ENCODE results near the gene CAMKV.

Gene CAMKV

GRCh38 chr3:49844464-49845183 is 25.1 kb downstream of the CAMKV start:
- no peaks in the 10 kb centered on the region for H3K27me3 ChIP-seq (ENCODE audit: control insufficient read depth, insufficient read depth, low read length)
- no peaks in the 10 kb centered on the region for H3K36me3 ChIP-seq (ENCODE audit: control insufficient read depth, insufficient read depth, low read length)
- no peaks in the 10 kb centered on the region for H3K4me1 ChIP-seq
- H3K9me3 ChIP-seq (ENCODE audit: control insufficient read depth, low read length), result no peaks in the 10 kb centered on the region
- no peak overlapping the region for H3K27ac ChIP-seq
- no peak overlapping the region for H3K4me2 ChIP-seq (ENCODE audit: low read length)
- no peak overlapping the region for H3K4me3 ChIP-seq (ENCODE audit: low read depth, low read length)
- no peaks in the 10 kb centered on the region for H3K79me2 ChIP-seq
- TF ChIP-seq CTCF (IDR thresholded peaks at IDR 0.05), result no peak
- H3K9ac ChIP-seq, result no peak overlapping the region
- H2AFZ ChIP-seq, result no peak overlapping the region

GRCh38 chr3:49842843-49843517 is 26.7 kb downstream of the CAMKV start:
- H3K4me2 ChIP-seq (ENCODE audit: low read length), result no peak overlapping the region
- no peaks in the 10 kb centered on the region for H3K4me1 ChIP-seq
- no peak overlapping the region for H3K27ac ChIP-seq
- H3K27me3 ChIP-seq (ENCODE audit: control insufficient read depth, insufficient read depth, low read length), result no peaks in the 10 kb centered on the region
- no peak overlapping the region for H3K4me3 ChIP-seq (ENCODE audit: low read depth, low read length)
- H3K9me3 ChIP-seq (ENCODE audit: control insufficient read depth, low read length), result no peaks in the 10 kb centered on the region
- no peak overlapping the region for H3K9ac ChIP-seq
- no peaks in the 10 kb centered on the region for H3K36me3 ChIP-seq (ENCODE audit: control insufficient read depth, insufficient read depth, low read length)
- no peak for TF ChIP-seq CTCF (IDR thresholded peaks at IDR 0.05)
- H3K79me2 ChIP-seq, result no peaks in the 10 kb centered on the region
- no peak overlapping the region for H2AFZ ChIP-seq

- H3K4me1 ChIP-seq, result no peaks in the 10 kb centered on the region
- no peak overlapping the region for H3K4me3 ChIP-seq (ENCODE audit: low read depth, low read length)
- no peak for TF ChIP-seq CTCF (IDR thresholded peaks at IDR 0.05)
- no peak overlapping the region for H3K9ac ChIP-seq
- H3K79me2 ChIP-seq, result no peaks in the 10 kb centered on the region
- no peak overlapping the region for H3K4me2 ChIP-seq (ENCODE audit: low read length)
- H3K27ac ChIP-seq, result no peak overlapping the region
- H3K36me3 ChIP-seq (ENCODE audit: control insufficient read depth, insufficient read depth, low read length), result no peaks in the 10 kb centered on the region
- H3K27me3 ChIP-seq (ENCODE audit: control insufficient read depth, insufficient read depth, low read length), result no peaks in the 10 kb centered on the region
- no peak overlapping the region for H2AFZ ChIP-seq
- H3K9me3 ChIP-seq (ENCODE audit: control insufficient read depth, low read length), result no peaks in the 10 kb centered on the region
These were observed 27.9 kb downstream of the CAMKV start for GRCh38 chr3:49841806-49842205.

- H3K9ac ChIP-seq, result no peak overlapping the region
- H3K27me3 ChIP-seq (ENCODE audit: control insufficient read depth, insufficient read depth, low read length), result no peaks in the 10 kb centered on the region
- H3K27ac ChIP-seq, result no peak overlapping the region
These were observed 28.5 kb downstream of the CAMKV start for GRCh38 chr3:49841126-49841696.

More at GRCh38 chr3:49841126-49841696, 28.5 kb downstream of the CAMKV start:
- H3K4me2 ChIP-seq (ENCODE audit: low read length), result no peak overlapping the region
- no peaks in the 10 kb centered on the region for H3K79me2 ChIP-seq
- no peak for TF ChIP-seq CTCF (IDR thresholded peaks at IDR 0.05)
- H3K36me3 ChIP-seq (ENCODE audit: control insufficient read depth, insufficient read depth, low read length), result no peaks in the 10 kb centered on the region
- H3K9me3 ChIP-seq (ENCODE audit: control insufficient read depth, low read length), result no peaks in the 10 kb centered on the region
- no peak overlapping the region for H2AFZ ChIP-seq
- H3K4me3 ChIP-seq (ENCODE audit: low read depth, low read length), result no peak overlapping the region
- no peaks in the 10 kb centered on the region for H3K4me1 ChIP-seq

All from parathyroid adenoma (tissue), 2 donors.